ENCODE results near the gene SUN2.

DNA sequence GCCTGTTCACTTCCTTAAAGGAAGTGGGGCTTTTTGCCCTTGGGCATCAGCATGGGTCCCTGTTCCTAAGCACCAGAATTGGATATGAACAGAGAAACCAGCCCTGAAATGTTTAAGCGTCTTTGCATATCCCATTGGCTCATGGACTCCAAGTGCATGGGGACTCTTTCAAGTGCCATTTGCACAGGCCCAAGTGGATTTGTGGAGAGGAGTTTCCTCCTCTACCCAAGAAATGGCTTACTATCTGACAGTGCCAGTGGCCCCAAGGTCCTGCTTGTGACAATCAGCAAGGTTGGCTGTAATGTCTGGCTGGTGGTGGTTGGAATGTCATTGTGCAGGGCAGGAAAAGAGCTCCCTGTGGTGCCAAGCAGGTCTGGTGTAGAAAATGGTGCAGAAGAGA is 70.0 kb downstream of the SUN2 start:
- TF ChIP-seq, protein P1, sequence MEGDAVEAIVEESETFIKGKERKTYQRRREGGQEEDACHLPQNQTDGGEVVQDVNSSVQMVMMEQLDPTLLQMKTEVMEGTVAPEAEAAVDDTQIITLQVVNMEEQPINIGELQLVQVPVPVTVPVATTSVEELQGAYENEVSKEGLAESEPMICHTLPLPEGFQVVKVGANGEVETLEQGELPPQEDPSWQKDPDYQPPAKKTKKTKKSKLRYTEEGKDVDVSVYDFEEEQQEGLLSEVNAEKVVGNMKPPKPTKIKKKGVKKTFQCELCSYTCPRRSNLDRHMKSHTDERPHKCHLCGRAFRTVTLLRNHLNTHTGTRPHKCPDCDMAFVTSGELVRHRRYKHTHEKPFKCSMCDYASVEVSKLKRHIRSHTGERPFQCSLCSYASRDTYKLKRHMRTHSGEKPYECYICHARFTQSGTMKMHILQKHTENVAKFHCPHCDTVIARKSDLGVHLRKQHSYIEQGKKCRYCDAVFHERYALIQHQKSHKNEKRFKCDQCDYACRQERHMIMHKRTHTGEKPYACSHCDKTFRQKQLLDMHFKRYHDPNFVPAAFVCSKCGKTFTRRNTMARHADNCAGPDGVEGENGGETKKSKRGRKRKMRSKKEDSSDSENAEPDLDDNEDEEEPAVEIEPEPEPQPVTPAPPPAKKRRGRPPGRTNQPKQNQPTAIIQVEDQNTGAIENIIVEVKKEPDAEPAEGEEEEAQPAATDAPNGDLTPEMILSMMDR (IDR thresholded peaks at IDR 0.05) = no peak
- TF ChIP-seq EZH2phosphoT487 (IDR thresholded peaks at IDR 0.05) = no peak
- no peak for TF ChIP-seq EZH2 (IDR thresholded peaks at IDR 0.05)
